Endometrial microvascular endothelial cells (primary cell): ENCODE measurements around the gene TYMP. TPM values are rescaled to one million over a fixed set of nuclear protein-coding genes. Genes with fewer than 3 reads are reported as not detected.
"Not testable (repeated sequence)": the region's sequence is repeated elsewhere in the genome, so short reads cannot be mapped to it uniquely, and the experiment has no call there.

Experiments
- in situ Hi-C: cut with HindIII; loops from 2 replicates; pipeline ENCODE4 v1.10.0; 2017; ENCODE audit warnings: low sequenced_read_pairs, low pct_unique_long_range_greater_than_20kb; ENCODE audit errors: inconsistent ontology term
- total RNA-seq: library from RNA; depleted of rRNA; stranded (reverse); fragments of >200 nt; gene quantifications from one replicate; pipeline ENCODE4 v1.2.3, GENCODE V29; 2015; ENCODE audit errors: inconsistent ontology term

TYMP gene
- total RNA-seq, 1 donor from 2014 or later: 16.1 TPM

DNA sequence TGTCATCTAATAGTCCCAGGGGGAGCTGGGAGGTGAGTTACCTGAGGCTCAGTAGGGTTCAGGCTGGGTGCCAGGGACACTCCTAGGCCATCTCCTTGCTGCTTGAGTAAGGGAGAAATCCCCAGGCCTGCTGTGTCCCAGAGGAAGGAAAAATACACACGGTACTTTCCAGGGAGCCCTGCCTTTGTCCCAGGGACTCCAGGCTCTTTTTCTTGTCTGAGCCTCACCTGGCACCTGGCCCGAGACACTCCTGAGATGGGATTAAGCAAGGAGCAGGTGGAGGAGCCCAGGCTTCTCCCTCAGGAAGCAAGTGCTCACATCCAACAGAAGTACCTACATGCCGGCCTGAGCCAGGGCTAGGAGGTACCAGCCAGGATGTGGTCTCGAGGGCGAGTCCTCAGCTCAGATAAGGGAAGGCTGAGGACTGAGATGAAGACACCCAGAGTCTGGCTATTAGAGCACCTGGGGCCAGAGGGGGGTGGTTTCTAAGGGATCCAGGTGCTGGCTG is 15.0 kb upstream of the TYMP start:
- in situ Hi-C loops: no loop called here

- in situ Hi-C loops: no loop called here
These were observed 14.4 kb upstream of the TYMP start for GRCh38 chr22:50544078-50544745.

DNA sequence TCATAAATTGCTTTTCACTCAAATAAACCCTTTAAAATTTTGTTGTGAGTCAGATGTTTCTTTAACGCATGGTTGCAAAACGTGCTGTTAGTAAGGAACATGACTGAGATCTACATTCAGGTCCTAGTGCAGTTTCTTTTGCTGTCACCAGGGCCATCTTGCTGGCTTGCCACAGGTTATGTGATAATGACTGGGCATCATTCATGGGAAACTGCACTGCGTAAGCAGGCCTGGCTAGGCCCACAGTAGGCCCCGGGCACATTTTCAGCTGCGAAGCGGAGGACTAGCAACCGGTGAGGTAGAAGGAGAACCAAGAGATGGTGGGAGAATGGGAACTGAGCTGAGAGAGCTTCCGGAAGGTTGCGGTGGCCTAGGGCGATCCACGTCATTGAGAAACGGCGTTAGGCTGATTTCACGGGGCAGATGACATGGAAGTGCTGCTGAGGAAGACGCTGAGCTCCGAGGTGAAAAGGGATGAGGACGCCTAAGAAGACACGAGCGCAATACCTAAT is 12.7 kb upstream of the TYMP start:
- in situ Hi-C loops: no loop called here

- in situ Hi-C loops: not testable (repeated sequence)
These were observed 11.8 kb upstream of the TYMP start for GRCh38 chr22:50541667-50542026.

DNA sequence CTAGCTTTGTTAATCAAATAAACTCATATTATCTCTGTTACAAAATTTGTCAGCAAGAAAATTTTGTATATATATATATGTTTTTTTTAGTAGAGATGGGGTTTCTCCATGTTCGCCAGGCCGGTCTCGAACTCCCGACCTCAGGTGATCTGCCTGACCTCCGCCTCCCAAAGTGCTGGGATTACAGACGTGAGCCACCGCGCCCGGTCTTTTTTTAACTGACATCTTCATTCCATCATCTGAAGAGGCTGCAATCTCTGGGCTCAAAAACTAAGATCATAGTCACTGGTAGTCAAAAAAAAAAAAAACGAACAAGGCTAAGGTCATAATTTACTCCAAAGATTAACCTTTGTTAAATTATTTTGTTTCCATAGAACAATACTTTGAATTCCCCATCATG is 10.6 kb upstream of the TYMP start:
- in situ Hi-C loops: no loop called here

DNA sequence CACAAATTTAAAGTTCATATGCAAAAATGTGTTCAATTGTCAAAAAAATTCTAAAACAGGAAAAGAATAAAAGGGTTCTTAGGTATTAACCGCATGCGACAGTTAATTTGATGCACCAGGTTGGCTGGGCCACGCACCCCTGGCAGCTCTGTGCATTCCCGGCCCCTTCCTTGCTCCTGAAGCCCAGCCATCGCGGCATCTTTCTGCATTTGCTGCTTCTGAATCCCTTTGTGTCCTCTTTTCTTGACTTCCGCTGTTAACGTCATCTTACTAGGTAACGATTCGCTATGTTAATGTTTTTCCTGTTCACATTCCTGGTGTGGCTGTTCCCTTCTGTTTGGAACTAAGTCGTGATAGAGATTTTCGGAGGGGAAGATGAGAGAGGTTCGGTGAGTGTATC is 8.0 kb upstream of the TYMP start:
- in situ Hi-C loops: no loop called here

- in situ Hi-C loops: no loop called here
These were observed 6.4 kb upstream of the TYMP start for GRCh38 chr22:50536226-50536625.

GRCh38 chr22:50535113-50535512 is 5.3 kb upstream of the TYMP start:
- in situ Hi-C loops: no loop called here

- in situ Hi-C loops: not testable (repeated sequence)
These were observed 4.3 kb upstream of the TYMP start for GRCh38 chr22:50533856-50534711.

DNA sequence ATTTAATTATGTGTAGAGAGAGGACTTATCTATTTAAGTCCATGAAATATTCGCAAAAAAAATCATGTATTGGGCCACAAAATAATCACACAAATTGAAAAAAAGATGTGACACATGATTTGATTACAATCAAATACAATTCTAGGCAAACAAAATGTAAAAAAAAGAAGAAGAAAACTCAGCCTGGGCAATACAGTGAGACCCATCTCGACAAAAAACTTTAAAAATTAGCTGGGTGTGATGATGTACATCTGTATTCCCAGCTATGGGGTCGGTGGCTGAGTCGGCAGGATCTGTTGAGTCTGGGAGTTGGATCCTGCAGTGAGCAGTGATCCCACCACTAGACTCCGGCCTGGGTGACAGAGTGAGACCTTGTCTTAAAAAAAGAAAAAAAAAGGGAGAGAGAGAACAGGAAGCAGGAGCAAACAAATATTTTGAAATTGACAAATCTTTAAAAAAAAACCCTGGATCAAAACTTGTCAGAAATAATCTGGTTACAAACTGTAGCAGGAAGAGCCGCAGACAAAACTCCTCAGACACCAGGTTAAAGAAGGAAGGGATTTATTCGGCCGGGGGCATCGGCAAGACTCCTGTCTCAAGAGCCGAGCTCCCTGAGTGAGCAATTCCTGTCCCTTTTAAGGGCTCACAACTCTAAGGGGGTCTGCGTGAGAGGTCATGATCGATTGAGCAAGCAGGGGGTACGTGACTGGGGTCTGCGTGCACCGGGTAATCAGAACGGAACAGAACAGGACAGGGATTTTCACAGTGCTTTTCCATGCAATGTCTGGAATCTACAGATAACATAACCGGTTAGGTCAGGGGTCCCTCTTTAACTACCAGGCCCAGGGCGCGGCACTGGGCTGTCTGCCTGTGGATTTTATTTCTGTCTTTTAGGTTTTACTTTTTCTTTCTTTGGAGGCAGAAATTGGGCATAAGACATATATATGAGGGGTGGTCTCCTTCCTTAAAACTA is 3.3 kb upstream of the TYMP start:
- in situ Hi-C loops: no loop called here

DNA sequence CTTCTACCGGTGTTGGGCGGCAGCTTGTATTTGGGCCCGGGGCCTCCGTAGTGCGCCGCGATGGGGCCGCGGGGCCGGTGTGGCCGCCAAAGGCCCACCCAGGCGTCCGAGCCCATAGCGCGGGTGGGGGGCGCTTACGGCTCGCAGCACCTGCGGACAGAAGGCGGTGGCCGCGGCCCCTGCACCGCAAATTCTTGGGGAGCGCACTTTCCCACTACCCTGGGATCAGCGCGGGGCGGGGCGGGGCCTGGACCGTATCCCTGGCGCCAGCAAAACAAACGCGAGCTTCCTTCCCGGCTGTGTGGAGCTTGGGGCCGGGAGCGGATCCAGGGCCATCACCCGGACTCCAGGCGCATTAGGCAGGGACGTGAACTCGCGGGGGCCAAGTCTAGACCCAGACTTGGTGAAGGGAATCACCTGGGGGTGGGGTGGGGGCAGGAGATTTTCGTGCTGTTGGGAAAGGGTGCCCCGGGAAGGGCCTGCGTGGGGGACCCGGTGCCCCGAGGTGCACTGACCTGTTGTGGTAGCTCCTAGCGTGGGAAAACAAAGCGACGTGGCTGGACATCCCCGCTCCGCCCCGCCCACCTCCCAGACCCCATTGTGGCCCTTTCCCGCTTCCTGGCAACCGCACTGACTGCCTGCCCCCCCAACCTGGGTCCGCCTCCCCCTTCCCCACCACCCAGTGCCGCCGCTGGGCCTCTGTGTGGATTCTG is 2.3 kb upstream of the TYMP start:
- in situ Hi-C loops: no loop called here

DNA sequence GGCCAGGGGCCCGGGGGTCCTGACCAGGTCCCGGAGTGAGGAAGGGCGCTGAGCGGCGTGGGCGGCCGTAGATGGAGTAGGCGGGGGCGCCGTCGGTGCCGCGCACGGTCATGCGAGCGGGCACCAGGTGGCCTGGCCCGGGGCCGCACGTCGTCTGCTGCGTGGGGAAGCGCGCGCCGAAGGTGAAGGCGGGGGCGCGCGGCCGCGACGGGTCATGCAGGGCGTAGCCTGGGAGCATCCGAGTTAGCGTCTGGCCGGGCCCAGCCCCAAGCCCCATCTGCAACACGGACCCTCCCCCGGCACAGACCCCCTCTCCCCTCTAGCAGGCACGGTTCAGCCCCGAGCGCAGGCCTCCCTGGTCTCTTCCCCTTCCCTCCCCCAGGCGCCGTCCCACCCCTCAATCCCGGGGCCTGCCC is 1.7 kb upstream of the TYMP start:
- in situ Hi-C loops: no loop called here

GRCh38 chr22:50530877-50531545 is 1.2 kb upstream of the TYMP start:
- in situ Hi-C loops: no loop called here

DNA sequence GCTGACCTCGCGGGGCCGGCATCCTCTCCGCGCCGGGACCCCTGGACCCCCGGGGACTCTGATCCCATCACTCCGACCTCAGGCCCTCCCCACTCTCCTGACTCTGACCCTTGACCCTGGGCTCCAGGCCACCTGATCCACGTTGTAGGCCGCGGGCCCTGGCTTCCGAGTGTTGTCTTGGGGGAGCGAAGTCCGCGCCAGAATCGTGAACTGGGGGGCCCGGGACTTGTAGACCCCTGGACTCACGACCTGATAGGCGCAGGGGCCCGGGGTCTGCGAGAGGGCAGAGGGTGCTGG is 716 bp upstream of the TYMP start:
- in situ Hi-C loops: no loop called here

- in situ Hi-C loops: no loop called here
These were observed 356 bp downstream of the TYMP start for GRCh38 chr22:50529416-50529896.

- in situ Hi-C loops: no loop called here
These were observed 963 bp downstream of the TYMP start for GRCh38 chr22:50528682-50529415.

GRCh38 chr22:50527921-50528681 is 1.7 kb downstream of the TYMP start:
- in situ Hi-C loops: no loop called here
